HCEC 1CT (cell line): ENCODE results near the gene IFI27L1.

ENCODE experiments used
- DNase-seq: peaks from one replicate; pipeline ENCODE4 v3.0.0-alpha.2; 2017

The IFI27L1 gene

GRCh38 chr14:94139006-94139405, 57.9 kb downstream of the IFI27L1 start:
- DNase-seq: no peak

GRCh38 chr14:94139421-94139820, 58.3 kb downstream of the IFI27L1 start:
- no peak for DNase-seq

- no peak for DNase-seq
These were observed 61.1 kb downstream of the IFI27L1 start for GRCh38 chr14:94142247-94142646.

GRCh38 chr14:94142836-94143235, 61.7 kb downstream of the IFI27L1 start:
- DNase-seq: no peak

GRCh38 chr14:94143239-94143638, 62.1 kb downstream of the IFI27L1 start:
- no peak for DNase-seq

GRCh38 chr14:94143711-94144110, 62.6 kb downstream of the IFI27L1 start:
- DNase-seq: no peak

- no peak for DNase-seq
These were observed 63.7 kb downstream of the IFI27L1 start for GRCh38 chr14:94144765-94145164.

- peak; percentile 27 for DNase-seq
These were observed 64.9 kb downstream of the IFI27L1 start for GRCh38 chr14:94145902-94146527.
